Mucosa of gallbladder (tissue), 1 donor: ENCODE results near the gene SEMA4D. TPM values are rescaled to one million over a fixed set of nuclear protein-coding genes. Genes with fewer than 3 reads are reported as not detected.

Source experiments
- DNase-seq: peaks from one replicate; pipeline ENCODE4 v3.0.0-alpha.2; 2020; ENCODE audit warnings: low spot score
- total RNA-seq: library from RNA; stranded (reverse); gene quantifications from one replicate; pipeline ENCODE4 v1.2.1, GENCODE V29; 2021
- donor health status: DM: no; HTN: no; CAD: no.

Gene SEMA4D, protein sequence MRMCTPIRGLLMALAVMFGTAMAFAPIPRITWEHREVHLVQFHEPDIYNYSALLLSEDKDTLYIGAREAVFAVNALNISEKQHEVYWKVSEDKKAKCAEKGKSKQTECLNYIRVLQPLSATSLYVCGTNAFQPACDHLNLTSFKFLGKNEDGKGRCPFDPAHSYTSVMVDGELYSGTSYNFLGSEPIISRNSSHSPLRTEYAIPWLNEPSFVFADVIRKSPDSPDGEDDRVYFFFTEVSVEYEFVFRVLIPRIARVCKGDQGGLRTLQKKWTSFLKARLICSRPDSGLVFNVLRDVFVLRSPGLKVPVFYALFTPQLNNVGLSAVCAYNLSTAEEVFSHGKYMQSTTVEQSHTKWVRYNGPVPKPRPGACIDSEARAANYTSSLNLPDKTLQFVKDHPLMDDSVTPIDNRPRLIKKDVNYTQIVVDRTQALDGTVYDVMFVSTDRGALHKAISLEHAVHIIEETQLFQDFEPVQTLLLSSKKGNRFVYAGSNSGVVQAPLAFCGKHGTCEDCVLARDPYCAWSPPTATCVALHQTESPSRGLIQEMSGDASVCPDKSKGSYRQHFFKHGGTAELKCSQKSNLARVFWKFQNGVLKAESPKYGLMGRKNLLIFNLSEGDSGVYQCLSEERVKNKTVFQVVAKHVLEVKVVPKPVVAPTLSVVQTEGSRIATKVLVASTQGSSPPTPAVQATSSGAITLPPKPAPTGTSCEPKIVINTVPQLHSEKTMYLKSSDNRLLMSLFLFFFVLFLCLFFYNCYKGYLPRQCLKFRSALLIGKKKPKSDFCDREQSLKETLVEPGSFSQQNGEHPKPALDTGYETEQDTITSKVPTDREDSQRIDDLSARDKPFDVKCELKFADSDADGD
- 66.2 TPM for total RNA-seq

- peak; percentile 79 for DNase-seq
Observed at GRCh38 chr9:89497978-89498851, at the start of gene SEMA4D. TSS of gene SEMA4D (minus strand) at chr9:89498113. CDS start at chr9:89405456, 92,657 bp downstream.

GRCh38 chr9:89547000-89547399, 49.1 kb upstream of the SEMA4D start:
- DNase-seq, result no peak

- no peak for DNase-seq
Observed at GRCh38 chr9:89544279-89544661, 46.4 kb upstream of the SEMA4D start.

GRCh38 chr9:89543621-89544278, 45.8 kb upstream of the SEMA4D start:
- no peak for DNase-seq

GRCh38 chr9:89543111-89543510, 45.2 kb upstream of the SEMA4D start:
- no peak for DNase-seq

GRCh38 chr9:89542401-89543021, 44.6 kb upstream of the SEMA4D start:
- no peak for DNase-seq

DNA sequence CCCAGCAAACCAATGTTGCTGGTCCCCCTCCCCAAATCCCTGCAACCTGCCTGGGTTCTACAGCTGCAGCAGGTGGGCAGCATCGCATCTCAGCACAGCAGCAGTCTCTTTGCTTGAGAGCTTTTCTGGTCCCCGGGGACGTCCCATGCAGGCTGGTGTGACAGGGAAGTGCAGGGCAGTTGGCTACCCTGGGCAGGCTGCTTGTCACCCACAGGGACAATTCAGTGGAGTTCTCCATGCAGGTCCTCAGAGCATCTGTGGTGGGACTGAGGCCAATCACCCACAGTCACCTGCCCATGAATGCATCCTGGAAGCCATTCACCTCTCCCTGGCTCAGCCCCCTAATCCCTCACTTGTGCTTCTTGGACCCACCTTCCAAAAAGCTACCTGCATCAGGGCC, 43.9 kb upstream of the SEMA4D start:
- DNase-seq, result no peak

DNA sequence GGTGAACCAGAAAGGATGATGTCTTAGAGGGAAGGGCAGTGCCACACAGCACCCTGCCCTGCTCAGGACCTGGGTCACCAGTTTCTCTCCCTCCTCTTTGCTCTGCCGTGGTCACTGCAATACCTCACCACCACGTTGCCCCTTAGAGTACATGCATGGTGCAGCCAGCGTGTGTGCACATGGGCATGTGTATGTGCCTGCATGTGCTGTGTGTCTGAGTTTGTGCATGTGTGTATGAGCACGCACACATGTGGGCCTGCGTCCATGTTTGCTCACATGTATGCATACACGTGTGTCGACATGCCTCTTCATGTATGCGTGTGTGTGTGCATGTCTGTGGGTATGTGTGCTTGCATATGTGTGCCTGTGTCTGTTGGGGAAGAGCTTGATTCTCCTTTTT, 41.5 kb upstream of the SEMA4D start:
- DNase-seq, result no peak

- no peak for DNase-seq
Observed at GRCh38 chr9:89538871-89539270, 41.0 kb upstream of the SEMA4D start.

DNA sequence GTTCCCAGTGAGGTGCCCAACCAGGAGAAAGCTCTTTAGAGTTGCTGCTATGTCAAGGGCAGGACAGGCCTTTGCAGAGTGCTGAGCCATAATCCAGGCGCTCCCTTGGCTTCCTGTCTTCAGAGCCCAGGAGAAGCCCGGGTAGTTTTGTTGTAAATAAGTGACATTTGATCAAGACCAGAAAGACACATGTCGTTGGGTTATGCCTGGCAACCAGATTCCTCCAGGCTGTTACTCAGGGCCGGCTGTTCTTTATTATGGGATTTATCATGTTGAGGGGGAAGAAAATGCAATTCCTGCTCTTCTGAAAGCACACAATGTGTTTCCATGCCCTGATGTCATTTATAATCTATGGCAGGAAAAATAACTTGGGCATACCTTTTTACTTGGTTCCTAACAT, 39.3 kb upstream of the SEMA4D start:
- no peak for DNase-seq

- no peak for DNase-seq
Observed at GRCh38 chr9:89536600-89536999, 38.7 kb upstream of the SEMA4D start.

GRCh38 chr9:89536145-89536574, 38.2 kb upstream of the SEMA4D start:
- DNase-seq, result no peak

- no peak for DNase-seq
Observed at GRCh38 chr9:89535461-89535860, 37.5 kb upstream of the SEMA4D start.

GRCh38 chr9:89534515-89535287, 36.8 kb upstream of the SEMA4D start:
- DNase-seq, result no peak

DNA sequence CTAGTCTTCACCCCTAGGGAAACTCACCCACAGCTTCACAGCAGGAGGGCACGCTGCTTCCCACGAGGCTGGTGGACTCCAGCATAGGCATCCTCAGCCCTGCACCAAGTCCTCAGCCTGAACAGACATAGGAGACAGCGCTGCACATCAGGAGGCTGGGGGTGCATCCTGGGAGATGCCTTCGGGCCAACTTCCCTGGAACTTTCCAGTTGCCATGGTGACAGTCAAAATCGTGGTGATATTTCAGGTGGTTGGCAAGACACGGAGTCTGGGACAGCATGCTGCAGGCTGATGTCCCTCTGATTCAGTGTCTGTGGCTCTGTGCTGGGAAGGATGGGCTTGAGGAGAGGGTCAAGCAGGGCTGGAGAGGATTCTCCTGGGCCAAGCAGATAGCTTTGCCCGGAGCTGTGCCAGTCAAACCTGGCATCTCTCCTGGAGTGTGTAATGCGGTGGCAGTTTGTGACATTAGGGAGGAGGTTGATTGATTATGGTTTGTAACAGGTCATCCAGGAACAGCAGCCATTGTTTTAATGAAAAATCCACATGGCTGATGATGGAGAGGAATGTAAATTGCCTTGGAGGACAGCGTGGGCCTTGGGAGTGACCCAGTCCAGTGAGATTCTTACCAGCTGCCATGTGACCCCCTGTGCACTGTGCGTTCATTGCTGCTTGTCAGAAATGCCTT, 35.6 kb upstream of the SEMA4D start:
- DNase-seq, result peak; percentile 64

GRCh38 chr9:89532944-89533343, 35.0 kb upstream of the SEMA4D start:
- DNase-seq, result no peak

DNA sequence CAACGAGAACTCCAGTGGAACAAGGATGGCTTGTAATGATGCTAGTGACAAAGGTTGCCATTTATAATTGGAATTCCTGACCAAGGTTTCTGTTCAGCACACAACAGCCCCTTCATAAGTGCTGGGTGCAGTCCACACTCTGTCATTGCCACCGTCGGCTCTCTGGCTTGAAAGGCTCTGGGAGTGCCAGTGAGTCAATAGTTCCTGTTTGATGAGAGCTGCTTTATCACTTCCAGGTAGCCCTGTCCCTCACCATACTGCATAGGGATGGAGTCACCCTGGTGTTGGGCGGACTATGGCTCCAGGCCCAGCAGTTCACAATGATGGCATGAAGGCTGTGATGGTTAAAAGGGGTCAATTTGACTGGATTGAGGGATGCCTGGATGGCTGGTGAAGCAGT, 34.6 kb upstream of the SEMA4D start:
- peak; percentile 49 for DNase-seq

DNA sequence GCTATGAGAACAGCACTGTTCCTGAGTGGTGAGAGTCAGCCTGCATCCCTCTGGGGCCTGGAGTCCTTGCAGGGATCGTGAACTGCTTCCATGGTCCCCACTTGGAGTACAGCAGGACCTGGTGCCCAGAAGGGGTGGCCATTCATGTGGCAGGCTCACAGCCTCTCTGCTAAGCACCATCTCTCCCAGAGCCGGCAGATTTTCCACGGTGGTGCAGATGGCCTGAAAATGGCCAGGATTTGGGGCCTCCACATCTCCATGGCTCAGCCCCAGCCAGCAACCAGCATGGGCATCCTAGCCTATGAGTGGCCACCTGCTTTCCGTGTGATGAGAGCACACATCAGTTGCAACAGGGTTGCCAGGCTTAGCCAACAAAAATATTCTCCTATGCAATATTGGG, 33.9 kb upstream of the SEMA4D start:
- no peak for DNase-seq

DNA sequence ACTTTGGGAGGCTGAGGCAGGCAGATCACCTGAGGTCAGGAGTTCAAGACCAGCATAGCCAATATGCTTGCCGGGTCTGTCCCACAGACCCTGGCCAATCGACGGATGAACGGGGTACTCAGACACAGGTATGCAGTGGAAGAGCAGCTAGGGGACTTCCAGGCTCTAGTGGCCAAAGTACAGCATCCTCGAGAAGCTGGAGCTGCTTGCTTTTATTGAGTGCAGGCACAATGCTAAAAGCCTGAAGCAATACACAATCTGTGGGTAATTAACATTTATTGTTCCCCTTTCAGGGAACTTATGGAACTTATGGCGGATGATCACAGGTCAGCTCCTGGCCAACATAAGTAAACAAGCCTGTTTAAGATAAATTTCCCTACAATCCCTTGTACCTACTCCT, 32.8 kb upstream of the SEMA4D start:
- no peak for DNase-seq
